Psoas muscle (tissue), 8 donors: ENCODE results near the gene RNF145. TPM values are rescaled to one million over a fixed set of nuclear protein-coding genes. Genes with fewer than 3 reads are reported as not detected.

ENCODE experiments used
- ATAC-seq, 4 donors: fragments of 200-7000 bp; cut with Tn5 transposase; one replicate each; pipeline ENCODE4 v1.9.1; 2020; ENCODE audit warnings: moderate library complexity in 3 of 4, mild to moderate bottlenecking in 2 of 4
- DNase-seq, 2 donors: peaks; one replicate each; pipeline ENCODE4 v3.0.0-alpha.2; 2020
- H3K27ac ChIP-seq: fragments of 200-600 bp; one replicate; pipeline ENCODE4 v1.8.0; 2022
- H3K27me3 ChIP-seq, 3 donors: fragments of 200-600 bp in 1 of 3; one replicate each; pipeline versions ENCODE4 v1.6.1 to v1.8.0; 2013 to 2022; ENCODE audit warnings: low read length in 2 of 3, mild to moderate bottlenecking in 2 of 3, moderate library complexity in 1 of 3; ENCODE audit not compliant: insufficient read depth in 3 of 3
- H3K36me3 ChIP-seq, 2 donors: fragments of 200-600 bp in 1 of 2; one replicate each; pipeline versions ENCODE4 v1.6.1 to v1.8.0; 2013 to 2022; ENCODE audit warnings: low read depth in 1 of 2, mild to moderate bottlenecking in 1 of 2, moderate library complexity in 1 of 2; ENCODE audit not compliant: insufficient read depth in 1 of 2
- H3K4me1 ChIP-seq: fragments of 200-600 bp; one replicate; pipeline ENCODE4 v1.8.0; 2022
- H3K4me3 ChIP-seq: fragments of 200-600 bp; one replicate; pipeline ENCODE4 v1.8.0; 2022; ENCODE audit warnings: mild to moderate bottlenecking
- H3K9me3 ChIP-seq: fragments of 200-600 bp; one replicate; pipeline ENCODE4 v1.8.0; 2022
- CTCF ChIP-seq: fragments of 200-600 bp; IDR thresholded peaks from one replicate; pipeline ENCODE4 v1.8.0; 2022; ENCODE audit warnings: antibody characterized with exemption
- WGBS, 3 donors: extraction: QIAGEN DNeasy Blood & Tissue Kit; methylation state at CpG; one replicate each; pipeline versions ENCODE4 v1.1.6 to v1.1.7; 2013; 5-methylcytosine and 5-hydroxymethylcytosine counted together
- intact Hi-C, 2 donors: fragments of 100-400 bp; cut with DNase I; formaldehyde crosslinking; loops; one replicate each; pipeline versions ENCODE4 v1.11.0 to v1.14.2; 2022
- polyA plus RNA-seq, 3 donors: library from polyadenylated mRNA; stranded (reverse); fragments of 200-250 nt; gene quantifications; one replicate each; pipeline ENCODE4 v1.2.3, GENCODE V29; 2013
- total RNA-seq, 4 donors: library from RNA; stranded (reverse); fragmentation: NEBNext Ultra II Directional in 2 of 4; extraction: Animal tissue kit (Norgen Biotek cat#: 25700) in 2 of 4; gene quantifications; one replicate each; pipeline versions ENCODE4 v1.2.1 to v1.2.4, GENCODE V29; 2021 to 2023
- donor health status: healthy with polysubstance abuse.
- donor health status: DM: no; HTN: no; CAD: no; lungs with moderate emphysema.
- donor health status: Bipolar disorder and iron deficiency.
- donor health status: healthy.
- donor health status: DM: yes; HTN: yes; CAD: no.
- donor health status: DM: no; HTN: no; CAD: no.
- donor health status: DM: no; HTN: no; CAD: no.
- donor health status: DM: yes; HTN: yes; CAD: no.

RNF145 gene
- total and polyA plus RNA-seq, 7 donors = 6.0 to 17.8 (median 13.2) TPM

DNA sequence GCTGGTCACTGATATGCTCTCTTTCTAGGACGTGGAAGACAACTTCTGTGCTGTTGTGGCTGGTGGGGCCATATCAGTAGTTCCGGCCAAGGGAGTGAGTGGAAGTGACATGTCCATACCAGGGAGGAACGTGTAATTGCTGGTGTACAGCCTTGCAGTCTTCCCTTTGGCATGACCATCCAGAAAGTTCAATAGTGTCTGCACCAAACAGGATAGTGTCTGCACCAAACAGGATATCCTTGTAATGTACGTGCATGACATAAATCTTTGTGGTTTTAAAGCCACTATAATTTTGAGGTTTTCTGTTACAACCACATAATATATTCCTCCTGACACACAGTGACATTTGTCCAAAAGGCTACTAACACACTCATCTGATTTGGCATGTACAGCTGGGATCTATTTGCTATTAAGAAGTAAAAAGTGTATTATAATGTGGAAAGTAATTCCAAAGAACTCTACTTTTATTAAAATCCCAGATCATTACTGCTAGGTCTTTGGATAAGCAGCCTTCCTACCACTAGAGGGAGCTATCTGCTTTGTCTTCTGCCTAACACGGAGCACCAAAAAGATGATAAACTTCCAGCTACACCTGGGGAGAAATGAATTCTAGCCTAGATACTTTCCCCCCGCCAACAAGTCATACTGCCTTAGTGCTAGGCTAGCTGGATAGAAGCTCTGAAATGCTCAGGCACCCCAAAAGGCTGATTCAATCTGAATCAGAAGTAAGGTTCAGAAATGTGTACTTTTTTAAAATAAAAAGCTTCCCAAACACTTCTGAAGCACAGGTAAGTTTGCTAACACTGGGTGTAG lies 52.7 kb downstream of the RNF145 start:
- H3K36me3 ChIP-seq = peaks cover 3 to 48% of the 10 kb centered on the region in 2 donors
- peak; percentile 69 to 90 (median 76) for ATAC-seq
- intact Hi-C loops = loop anchor here (5.0 to 10.0 kb wide), 7 partner anchors 51 to 836 kb away; partner anchors contain the start of genes UBLCP1 (in 2 of the 2) and RNF145 (in 1 of the 2)

DNA sequence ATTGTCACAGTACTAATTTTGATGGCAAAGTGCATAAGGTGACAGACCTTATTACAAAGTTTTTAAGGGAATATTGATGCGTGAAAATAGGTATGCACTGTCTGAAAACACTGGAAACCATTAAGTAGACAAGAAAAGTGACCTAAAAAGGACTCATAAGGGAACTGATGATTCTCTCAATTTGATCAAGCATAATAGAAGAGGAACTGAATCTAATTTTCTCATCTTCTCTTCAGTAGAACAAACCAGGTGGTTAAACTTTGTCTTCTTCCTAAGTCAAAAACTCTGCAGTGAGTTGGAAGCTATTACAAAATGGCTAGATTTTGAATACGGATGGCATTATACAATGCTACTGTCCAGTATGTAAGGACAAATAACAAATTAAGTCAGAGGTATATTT lies 53.4 kb downstream of the RNF145 start:
- intact Hi-C loops = loop anchor here (5.0 to 10.0 kb wide), 7 partner anchors 51 to 836 kb away; partner anchors contain the start of genes UBLCP1 (in 2 of the 2) and RNF145 (in 1 of the 2)
- ATAC-seq = no peak
- WGBS, 3 donors = 86 to 92% (median 88%) methylated on average over 2 of the region's 2 CpGs

More for the DNA sequence above, 52.7 kb downstream of the RNF145 start:
- H3K4me1 ChIP-seq = no peaks in the 10 kb centered on the region
- no peaks in the 10 kb centered on the region for H3K27me3 ChIP-seq
- no peak for DNase-seq
- no peak overlapping the region for H3K4me3 ChIP-seq
- TF ChIP-seq CTCF = peak; percentile 89
- 46 to 52% (median 47%) methylated on average over 6 of the region's 6 CpGs for WGBS, 3 donors
- no peak overlapping the region for H3K27ac ChIP-seq
- no peaks in the 10 kb centered on the region for H3K9me3 ChIP-seq

GRCh38 chr5:159152876-159153275 lies 56.5 kb downstream of the RNF145 start:
- no peak for DNase-seq
- TF ChIP-seq CTCF = no peak

More for the DNA sequence above, 53.4 kb downstream of the RNF145 start:
- no peak overlapping the region for H3K4me3 ChIP-seq
- H3K27me3 ChIP-seq = no peaks in the 10 kb centered on the region
- no peak overlapping the region for H3K27ac ChIP-seq
- no peak for DNase-seq
- no peaks in the 10 kb centered on the region for H3K9me3 ChIP-seq
- no peak for TF ChIP-seq CTCF
- no peaks in the 10 kb centered on the region for H3K4me1 ChIP-seq
- H3K36me3 ChIP-seq = peaks cover 3 to 42% of the 10 kb centered on the region in 2 donors

GRCh38 chr5:159149085-159149484 lies 60.3 kb downstream of the RNF145 start:
- Histone ChIP-seq H3K9me3 (no peaks in the 10 kb centered on the region), H3K36me3 (no peaks in the 10 kb centered on the region), H3K4me1 (no peaks in the 10 kb centered on the region), H3K27me3 (no peaks in the 10 kb centered on the region), H3K4me3 (no peak overlapping the region), H3K27ac (no peak overlapping the region)
- no peak for ATAC-seq
- TF ChIP-seq CTCF = no peak
- intact Hi-C loops = no loop called here
- no peak for DNase-seq
- 35 to 44% (median 39%) methylated on average over 7 of the region's 7 CpGs for WGBS, 3 donors

More at GRCh38 chr5:159152876-159153275, 56.5 kb downstream of the RNF145 start:
- Histone ChIP-seq H3K4me1 (no peaks in the 10 kb centered on the region), H3K27me3 (no peaks in the 10 kb centered on the region), H3K36me3 (peaks cover 0 to 11% of the 10 kb centered on the region in 2 donors), H3K9me3 (no peaks in the 10 kb centered on the region), H3K4me3 (no peak overlapping the region), H3K27ac (no peak overlapping the region)
- intact Hi-C loops = loop anchor here in 1 of 2 donors (10.0 kb wide), 2 partner anchors 112 to 832 kb away; partner anchors contain the start of gene UBLCP1
- no peak for ATAC-seq
- 82 to 88% (median 84%) methylated on average over 2 of the region's 2 CpGs for WGBS, 3 donors
